Measurements from ENCODE around the gene LRP10.
A peak's percentile ranks its signal among the peaks of the same experiment; 100 is the strongest.

Gene LRP10

DNA sequence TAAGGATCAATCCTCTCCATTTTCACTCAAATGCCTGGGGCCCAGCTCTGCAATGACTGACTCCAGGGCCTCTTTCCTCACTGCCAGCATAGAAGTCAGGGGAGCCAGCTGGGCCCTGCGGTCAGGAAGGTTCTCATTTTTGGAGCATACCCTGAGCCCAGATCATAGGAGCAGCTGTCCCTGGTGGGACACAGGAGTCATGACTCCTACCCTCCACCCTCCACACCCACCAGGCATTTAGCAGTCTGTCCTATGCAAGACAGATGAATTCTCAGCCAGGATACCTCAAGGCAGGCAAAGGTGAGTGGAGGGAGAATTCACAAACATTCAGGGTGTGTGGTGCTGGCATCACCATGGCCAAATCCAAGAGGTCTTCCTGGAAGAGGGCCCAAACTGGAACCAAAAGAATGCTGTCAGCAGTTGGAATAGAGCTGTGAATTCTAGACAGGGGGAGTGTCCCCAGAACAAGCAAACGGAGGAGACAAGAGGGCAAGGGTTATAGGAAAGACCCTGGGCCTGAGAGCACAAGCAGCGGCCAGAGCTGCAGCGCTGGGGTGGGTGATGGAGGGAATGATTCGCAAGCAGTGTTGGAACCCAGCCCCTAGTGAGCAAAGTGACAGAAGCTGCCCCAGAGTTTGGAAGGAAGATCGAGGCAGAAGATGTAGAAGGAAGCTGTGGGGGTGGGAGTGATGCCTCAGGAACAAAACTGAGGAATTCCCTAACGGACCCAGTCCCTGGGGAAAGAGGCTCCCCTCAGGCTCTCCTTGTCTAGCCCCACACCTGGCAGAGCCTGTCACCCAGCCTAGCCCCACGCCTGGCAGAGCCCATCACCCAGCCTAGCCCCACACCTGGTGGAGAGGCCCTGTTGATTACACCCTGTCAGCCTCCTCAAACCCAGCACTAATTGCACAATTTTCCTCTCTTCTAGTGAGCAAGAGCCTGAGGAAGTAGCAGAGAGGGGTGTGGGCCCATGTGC lies 7.0 kb downstream of the LRP10 start:
- H3K9ac ChIP-seq (ENCODE audit: low read depth in 1 of 2, low read length in 2 of 2): no peak overlapping the region
- no peaks in the 10 kb centered on the region for H3K27me3 ChIP-seq (ENCODE audit: control insufficient read depth in 1 of 2, insufficient read depth in 2 of 2, low read length in 2 of 2)
- peaks cover 52 to 59% of the 10 kb centered on the region in 2 donors for H3K36me3 ChIP-seq (ENCODE audit: control insufficient read depth in 1 of 2, insufficient read depth in 2 of 2, low read length in 2 of 2)
- H3K9me3 ChIP-seq (ENCODE audit: control insufficient read depth in 1 of 2, low read length in 2 of 2): no peaks in the 10 kb centered on the region
- H3K4me1 ChIP-seq (ENCODE audit: control insufficient read depth in 1 of 2, insufficient read depth in 2 of 2, low read length in 2 of 2): peaks cover 16 to 24% of the 10 kb centered on the region in 2 donors
- H3K27ac ChIP-seq (ENCODE audit: low read depth, low read length): no peak overlapping the region
- H3K4me3 ChIP-seq (ENCODE audit: low read depth in 1 of 2, low read length in 2 of 2): no peak overlapping the region

DNA sequence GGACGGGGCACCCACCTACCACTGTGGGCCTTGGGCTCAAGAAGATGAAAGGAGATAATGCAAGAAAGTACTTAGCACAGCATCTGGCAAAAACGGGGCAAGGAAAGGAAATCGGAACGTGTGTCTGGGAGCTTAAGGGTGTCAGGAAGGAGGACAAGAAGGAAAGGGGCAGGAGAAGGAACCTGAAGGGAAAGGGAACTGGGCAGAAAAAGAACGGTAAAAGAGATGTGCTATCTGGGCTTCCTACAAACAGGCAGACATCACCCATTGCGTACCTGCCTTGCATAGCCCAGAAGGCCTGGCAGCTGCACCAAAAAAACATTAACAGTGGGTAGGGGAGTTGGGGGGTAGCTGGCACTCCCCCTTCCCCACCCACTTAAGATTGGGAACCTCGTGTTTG lies 10.5 kb downstream of the LRP10 start:
- no peak overlapping the region for H3K27ac ChIP-seq (ENCODE audit: low read depth, low read length)
- no peak overlapping the region for H3K4me3 ChIP-seq (ENCODE audit: low read depth in 1 of 2, low read length in 2 of 2)
- H3K4me1 ChIP-seq (ENCODE audit: control insufficient read depth in 1 of 2, insufficient read depth in 2 of 2, low read length in 2 of 2): peaks cover 26 to 29% of the 10 kb centered on the region in 2 donors
- H3K36me3 ChIP-seq (ENCODE audit: control insufficient read depth in 1 of 2, insufficient read depth in 2 of 2, low read length in 2 of 2): peaks cover 23 to 26% of the 10 kb centered on the region in 2 donors
- no peak overlapping the region for H3K9ac ChIP-seq (ENCODE audit: low read depth in 1 of 2, low read length in 2 of 2)
- no peaks in the 10 kb centered on the region for H3K9me3 ChIP-seq (ENCODE audit: control insufficient read depth in 1 of 2, low read length in 2 of 2)
- no peaks in the 10 kb centered on the region for H3K27me3 ChIP-seq (ENCODE audit: control insufficient read depth in 1 of 2, insufficient read depth in 2 of 2, low read length in 2 of 2)

DNA sequence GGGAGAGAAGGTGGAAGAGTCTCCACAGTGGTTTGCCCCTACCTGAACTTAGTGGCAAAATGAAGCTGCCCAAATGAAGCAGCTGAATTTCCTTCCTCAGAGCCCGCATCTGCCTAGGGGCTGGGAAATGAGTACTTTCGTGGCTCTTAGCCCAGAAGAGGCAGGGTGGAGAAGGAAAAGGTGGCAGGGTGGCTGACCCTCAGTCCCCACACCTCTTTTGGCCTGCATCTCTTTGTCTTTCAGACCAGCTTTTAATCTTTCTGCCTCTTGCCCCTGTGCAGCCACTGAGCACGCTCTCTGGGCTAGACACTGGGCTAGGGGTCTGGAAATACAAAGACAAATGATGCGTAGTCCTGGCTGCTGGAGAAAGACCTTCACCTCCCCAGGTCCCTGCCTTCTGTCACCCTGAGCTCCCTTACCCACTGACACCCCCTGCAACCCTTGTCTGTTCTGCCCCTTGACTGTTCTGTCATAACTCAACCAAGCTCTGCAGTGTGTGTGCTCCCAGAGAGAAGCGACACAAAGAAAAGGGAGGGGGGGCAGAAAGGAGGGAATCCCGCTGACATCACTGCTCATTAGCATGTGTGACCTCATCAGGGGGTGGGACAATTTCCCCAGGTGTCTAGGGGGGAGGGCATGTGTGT lies 11.1 kb downstream of the LRP10 start:
- H3K27ac ChIP-seq (ENCODE audit: low read depth, low read length): no peak overlapping the region
- no peak overlapping the region for H3K4me3 ChIP-seq (ENCODE audit: low read depth in 1 of 2, low read length in 2 of 2)
- H3K9ac ChIP-seq (ENCODE audit: low read depth in 1 of 2, low read length in 2 of 2): no peak overlapping the region
- H3K27me3 ChIP-seq (ENCODE audit: control insufficient read depth in 1 of 2, insufficient read depth in 2 of 2, low read length in 2 of 2): no peaks in the 10 kb centered on the region
- H3K9me3 ChIP-seq (ENCODE audit: control insufficient read depth in 1 of 2, low read length in 2 of 2): no peaks in the 10 kb centered on the region
- H3K36me3 ChIP-seq (ENCODE audit: control insufficient read depth in 1 of 2, insufficient read depth in 2 of 2, low read length in 2 of 2): peaks cover 17 to 20% of the 10 kb centered on the region in 2 donors
- peaks cover 31 to 32% of the 10 kb centered on the region in 2 donors for H3K4me1 ChIP-seq (ENCODE audit: control insufficient read depth in 1 of 2, insufficient read depth in 2 of 2, low read length in 2 of 2)

DNA sequence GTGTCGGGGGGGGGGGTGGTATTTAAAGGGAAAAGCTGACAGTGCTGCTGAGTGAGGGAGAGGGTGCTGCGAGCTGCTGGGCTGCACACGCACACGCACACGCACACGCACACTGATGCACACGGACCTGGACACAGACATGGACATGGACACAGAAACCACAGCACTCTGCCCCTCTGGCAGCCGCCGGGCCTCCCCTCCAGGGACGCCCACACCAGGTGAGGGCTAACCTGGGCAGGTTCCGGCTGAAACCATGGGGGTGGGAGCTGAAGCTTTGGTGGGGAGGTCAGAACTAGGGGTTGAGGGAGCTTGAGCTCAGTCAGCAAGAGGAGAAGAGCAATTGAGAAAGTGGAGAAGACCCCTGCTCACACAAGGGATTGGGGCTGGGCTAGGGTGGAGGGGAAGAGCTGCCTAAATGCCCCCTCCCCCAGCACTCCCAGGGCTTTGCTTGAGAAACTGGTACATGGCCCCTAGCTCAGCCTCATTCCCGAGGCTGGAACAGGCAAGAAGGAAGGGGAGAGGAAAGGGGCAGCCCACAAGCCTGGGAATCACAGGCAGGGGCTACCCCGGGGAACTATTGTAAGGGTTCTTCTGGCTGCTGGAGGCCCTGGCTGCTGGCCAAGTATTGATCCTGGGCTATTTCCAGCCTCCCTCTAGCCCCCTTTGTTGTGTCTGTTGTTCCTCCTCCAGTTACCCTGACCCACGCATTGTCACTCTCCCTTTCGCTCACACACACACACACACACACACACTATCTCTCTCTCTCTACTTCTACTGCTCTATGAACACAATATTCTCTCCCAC lies 11.8 kb downstream of the LRP10 start, which contains the start of gene REM2:
Gene REM2, plus strand, starts transcription at position 50 of the 804 bp plus-strand sequence. Its CDS starts 66 bp downstream, at position 116.
- Histone ChIP-seq H3K4me1 (ENCODE audit: control insufficient read depth in 1 of 2, insufficient read depth in 2 of 2, low read length in 2 of 2) (peaks cover 37 to 39% of the 10 kb centered on the region in 2 donors), H3K9ac (ENCODE audit: low read depth in 1 of 2, low read length in 2 of 2) (no peak within 1 kb of the TSS), H3K27me3 (ENCODE audit: control insufficient read depth in 1 of 2, insufficient read depth in 2 of 2, low read length in 2 of 2) (no peaks in the 10 kb centered on the region), H3K4me3 (ENCODE audit: low read depth in 1 of 2, low read length in 2 of 2) (peak within 1 kb of the TSS in 1 of 2 donors; percentile 7), H3K36me3 (ENCODE audit: control insufficient read depth in 1 of 2, insufficient read depth in 2 of 2, low read length in 2 of 2) (peaks cover 10 to 13% of the 10 kb centered on the region in 2 donors), H3K9me3 (ENCODE audit: control insufficient read depth in 1 of 2, low read length in 2 of 2) (no peaks in the 10 kb centered on the region), H3K27ac (ENCODE audit: low read depth, low read length) (no peak within 1 kb of the TSS)

DNA sequence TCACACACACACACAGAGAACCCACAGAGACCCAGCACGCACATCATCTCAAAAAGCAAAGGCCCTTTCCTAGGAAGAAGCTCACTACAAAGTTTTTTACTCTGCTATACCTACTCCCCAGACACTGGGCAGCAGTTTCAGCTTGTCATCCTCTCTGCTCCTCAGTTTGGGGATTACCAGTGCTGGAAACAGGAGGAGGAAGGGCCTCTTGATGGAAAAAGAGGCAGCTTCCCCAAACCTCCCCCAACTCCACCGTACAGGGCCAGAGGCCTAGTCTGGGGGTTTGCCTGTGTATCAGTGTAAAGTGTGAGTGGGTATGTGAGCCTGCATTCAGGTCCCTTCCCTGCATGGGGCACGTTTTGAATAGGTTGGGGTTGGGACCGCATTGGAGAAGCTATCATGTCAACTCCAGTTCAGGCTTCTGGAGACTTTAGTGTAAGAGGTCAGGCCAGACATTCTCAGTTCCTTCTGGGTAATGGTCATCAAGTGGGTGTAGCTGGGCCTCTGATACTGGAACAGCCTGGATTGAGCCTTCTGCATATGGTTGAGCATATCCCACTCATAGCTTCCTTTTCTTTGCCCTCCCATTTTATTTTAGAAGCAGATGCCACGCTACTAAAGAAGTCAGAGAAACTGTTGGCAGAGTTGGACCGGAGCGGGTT lies 12.7 kb downstream of the LRP10 start:
- Histone ChIP-seq H3K27me3 (ENCODE audit: control insufficient read depth in 1 of 2, insufficient read depth in 2 of 2, low read length in 2 of 2) (no peaks in the 10 kb centered on the region), H3K9ac (ENCODE audit: low read depth in 1 of 2, low read length in 2 of 2) (no peak overlapping the region), H3K9me3 (ENCODE audit: control insufficient read depth in 1 of 2, low read length in 2 of 2) (no peaks in the 10 kb centered on the region), H3K36me3 (ENCODE audit: control insufficient read depth in 1 of 2, insufficient read depth in 2 of 2, low read length in 2 of 2) (peaks cover 2 to 5% of the 10 kb centered on the region in 2 donors), H3K27ac (ENCODE audit: low read depth, low read length) (no peak overlapping the region), H3K4me1 (ENCODE audit: control insufficient read depth in 1 of 2, insufficient read depth in 2 of 2, low read length in 2 of 2) (peaks cover 37 to 46% of the 10 kb centered on the region in 2 donors), H3K4me3 (ENCODE audit: low read depth in 1 of 2, low read length in 2 of 2) (no peak overlapping the region)

DNA sequence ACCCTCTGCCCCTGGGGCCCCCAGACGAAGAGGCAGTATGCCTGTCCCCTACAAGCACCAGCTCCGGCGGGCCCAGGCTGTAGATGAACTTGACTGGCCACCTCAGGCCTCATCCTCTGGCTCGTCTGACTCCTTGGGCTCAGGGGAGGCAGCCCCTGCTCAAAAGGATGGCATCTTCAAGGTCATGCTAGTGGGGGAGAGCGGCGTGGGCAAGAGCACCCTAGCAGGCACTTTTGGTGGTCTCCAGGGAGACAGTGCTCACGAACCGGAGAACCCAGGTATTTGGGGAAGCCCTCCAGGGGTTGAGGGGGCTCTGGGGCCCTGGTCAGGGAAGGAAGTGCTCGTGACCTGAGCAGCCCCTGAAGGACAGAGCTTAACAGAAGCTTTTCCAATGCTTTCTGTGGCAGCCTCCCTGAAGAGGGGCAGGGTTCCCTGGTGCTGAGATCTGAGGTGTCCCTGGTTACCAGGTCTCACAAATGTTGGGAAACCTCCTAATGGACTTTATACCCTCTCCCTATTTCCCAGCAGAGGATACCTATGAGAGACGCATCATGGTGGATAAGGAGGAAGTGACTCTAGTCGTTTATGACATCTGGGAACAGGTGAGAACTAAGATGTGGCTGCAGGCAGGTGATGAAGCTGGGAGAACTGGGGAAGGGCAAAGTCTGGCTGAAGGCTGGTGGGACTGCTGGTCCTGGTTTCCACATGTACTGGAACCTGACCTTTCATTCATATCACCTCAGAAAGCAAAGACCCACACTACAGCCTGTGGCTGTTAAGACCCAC lies 13.4 kb downstream of the LRP10 start:
- Histone ChIP-seq H3K36me3 (ENCODE audit: control insufficient read depth in 1 of 2, insufficient read depth in 2 of 2, low read length in 2 of 2) (no peaks in the 10 kb centered on the region), H3K9ac (ENCODE audit: low read depth in 1 of 2, low read length in 2 of 2) (peak overlapping the region in 1 of 2 donors; percentile 28), H3K4me3 (ENCODE audit: low read depth in 1 of 2, low read length in 2 of 2) (no peak overlapping the region), H3K9me3 (ENCODE audit: control insufficient read depth in 1 of 2, low read length in 2 of 2) (no peaks in the 10 kb centered on the region), H3K4me1 (ENCODE audit: control insufficient read depth in 1 of 2, insufficient read depth in 2 of 2, low read length in 2 of 2) (peaks cover 37 to 46% of the 10 kb centered on the region in 2 donors), H3K27ac (ENCODE audit: low read depth, low read length) (no peak overlapping the region), H3K27me3 (ENCODE audit: control insufficient read depth in 1 of 2, insufficient read depth in 2 of 2, low read length in 2 of 2) (no peaks in the 10 kb centered on the region)

DNA sequence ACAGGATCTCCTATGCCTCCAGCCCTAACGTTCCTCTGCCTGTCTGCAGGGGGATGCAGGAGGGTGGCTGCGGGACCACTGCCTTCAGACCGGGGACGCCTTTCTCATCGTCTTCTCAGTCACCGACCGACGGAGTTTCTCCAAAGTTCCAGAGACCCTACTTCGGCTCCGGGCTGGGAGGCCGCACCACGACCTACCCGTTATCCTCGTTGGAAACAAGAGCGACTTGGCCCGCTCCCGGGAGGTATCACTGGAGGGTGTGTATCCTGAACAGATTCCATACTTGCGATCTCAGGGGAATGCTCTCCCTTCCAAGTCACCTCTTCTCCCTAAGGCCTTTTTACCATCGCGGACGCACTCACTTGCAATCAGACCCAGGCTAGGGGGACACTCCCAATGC lies 14.4 kb downstream of the LRP10 start:
- Histone ChIP-seq H3K27ac (ENCODE audit: low read depth, low read length) (no peak overlapping the region), H3K4me1 (ENCODE audit: control insufficient read depth in 1 of 2, insufficient read depth in 2 of 2, low read length in 2 of 2) (peaks cover 37 to 46% of the 10 kb centered on the region in 2 donors), H3K9me3 (ENCODE audit: control insufficient read depth in 1 of 2, low read length in 2 of 2) (no peaks in the 10 kb centered on the region), H3K4me3 (ENCODE audit: low read depth in 1 of 2, low read length in 2 of 2) (peak overlapping the region; percentile 57 to 72), H3K27me3 (ENCODE audit: control insufficient read depth in 1 of 2, insufficient read depth in 2 of 2, low read length in 2 of 2) (no peaks in the 10 kb centered on the region), H3K36me3 (ENCODE audit: control insufficient read depth in 1 of 2, insufficient read depth in 2 of 2, low read length in 2 of 2) (no peaks in the 10 kb centered on the region), H3K9ac (ENCODE audit: low read depth in 1 of 2, low read length in 2 of 2) (peak overlapping the region in 1 of 2 donors; percentile 48)

DNA sequence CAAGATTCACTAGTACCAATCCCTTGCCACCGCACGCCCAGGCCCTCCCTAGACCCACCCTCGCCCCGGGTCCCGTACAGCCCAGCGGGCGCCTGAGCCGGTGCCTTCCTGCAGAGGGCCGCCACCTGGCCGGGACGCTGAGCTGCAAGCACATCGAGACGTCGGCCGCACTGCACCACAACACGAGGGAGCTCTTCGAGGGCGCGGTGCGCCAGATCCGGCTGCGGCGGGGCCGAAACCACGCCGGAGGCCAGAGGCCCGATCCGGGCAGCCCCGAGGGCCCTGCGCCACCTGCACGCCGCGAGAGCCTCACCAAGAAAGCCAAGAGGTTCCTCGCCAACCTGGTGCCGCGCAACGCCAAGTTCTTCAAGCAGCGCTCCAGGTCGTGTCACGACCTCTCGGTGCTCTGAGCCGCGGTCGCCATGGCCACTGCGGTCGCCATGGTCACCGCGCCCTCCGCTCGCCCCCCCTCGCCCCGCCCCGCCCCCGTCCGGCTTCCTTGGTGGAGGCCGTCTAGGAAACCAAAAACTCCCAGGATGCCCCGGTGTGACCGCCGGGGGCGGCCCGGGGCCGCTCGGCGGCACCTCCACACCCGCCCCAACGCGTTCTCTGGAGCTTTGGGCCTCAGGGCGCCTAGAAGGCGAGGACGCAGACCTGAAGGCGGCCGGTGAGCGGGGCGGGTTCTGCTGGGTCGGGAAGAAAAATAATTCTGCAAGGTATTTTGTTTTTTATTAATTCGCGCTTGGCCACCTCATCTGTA lies 15.1 kb downstream of the LRP10 start:
- H3K27ac ChIP-seq (ENCODE audit: low read depth, low read length): peak overlapping the region; percentile 57
- no peaks in the 10 kb centered on the region for H3K9me3 ChIP-seq (ENCODE audit: control insufficient read depth in 1 of 2, low read length in 2 of 2)
- H3K9ac ChIP-seq (ENCODE audit: low read depth in 1 of 2, low read length in 2 of 2): peak overlapping the region; percentile 45 to 48
- H3K36me3 ChIP-seq (ENCODE audit: control insufficient read depth in 1 of 2, insufficient read depth in 2 of 2, low read length in 2 of 2): no peaks in the 10 kb centered on the region
- H3K4me3 ChIP-seq (ENCODE audit: low read depth in 1 of 2, low read length in 2 of 2): peak overlapping the region; percentile 57 to 72
- H3K27me3 ChIP-seq (ENCODE audit: control insufficient read depth in 1 of 2, insufficient read depth in 2 of 2, low read length in 2 of 2): no peaks in the 10 kb centered on the region
- peaks cover 37 to 46% of the 10 kb centered on the region in 2 donors for H3K4me1 ChIP-seq (ENCODE audit: control insufficient read depth in 1 of 2, insufficient read depth in 2 of 2, low read length in 2 of 2)
